T-helper 1 cell (primary cell): ENCODE measurements around the gene PLEKHF1.

ENCODE experiments used
- DNase-seq, 5 donors: peaks; one replicate each; pipeline ENCODE4 v3.0.0-alpha.2; 2012 to 2020

PLEKHF1 gene

DNA sequence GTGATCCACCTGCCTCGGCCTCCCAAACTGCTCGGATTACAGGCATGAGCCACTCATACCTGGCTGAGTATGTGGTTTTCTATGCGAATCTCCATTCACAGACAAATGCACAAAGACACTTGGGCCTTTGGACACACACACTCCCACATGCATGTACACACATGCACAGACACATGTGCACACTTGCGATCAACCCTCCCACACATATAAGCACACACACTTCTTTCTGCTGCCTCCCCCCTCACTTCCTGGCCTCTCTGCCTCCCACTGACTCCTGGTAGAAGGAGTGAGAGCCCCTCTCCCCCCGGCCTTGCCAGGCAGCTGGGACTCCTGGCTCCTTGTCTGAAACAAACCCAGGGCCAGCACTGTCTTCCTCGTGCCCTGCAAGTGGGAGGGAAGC lies 29.3 kb upstream of the PLEKHF1 start:
- no peak for DNase-seq

DNA sequence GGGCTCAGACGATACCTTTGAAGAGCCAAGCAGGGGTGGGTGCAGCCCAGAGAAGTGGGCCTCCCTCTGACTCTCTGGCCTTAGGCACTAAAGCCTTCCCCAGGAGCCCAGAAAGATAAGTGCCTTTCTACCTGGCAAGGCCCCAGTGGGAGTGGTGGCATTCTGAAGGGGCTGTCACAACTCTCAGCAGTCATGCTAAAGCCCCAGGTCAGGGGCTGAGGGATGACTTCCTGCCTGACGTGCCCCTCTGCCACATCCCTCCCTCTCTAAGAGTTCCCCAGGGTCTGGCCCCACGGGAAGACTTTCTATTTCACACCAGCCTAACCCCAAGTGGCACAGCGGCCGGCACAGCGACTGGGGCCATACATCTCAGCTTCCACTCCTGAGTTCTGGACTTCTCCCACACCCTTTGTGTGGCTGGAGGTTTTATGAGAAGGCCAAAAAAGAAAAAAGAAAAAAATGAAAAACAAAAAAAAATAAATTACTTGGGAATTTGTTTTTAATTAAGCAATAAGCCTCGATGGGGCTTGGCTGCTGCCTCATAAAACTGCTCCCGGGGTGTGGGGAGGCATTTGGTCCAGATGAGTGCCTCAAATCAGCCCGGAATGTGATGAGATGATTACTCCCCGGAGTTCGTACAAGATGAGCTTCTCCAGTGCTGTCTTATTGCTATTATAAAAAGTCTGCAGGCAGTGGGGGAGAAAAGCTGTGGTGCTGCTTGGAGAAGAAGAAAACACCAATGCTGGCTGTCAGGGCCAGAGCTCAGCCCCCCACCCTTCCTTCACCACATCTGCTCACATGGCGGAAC lies 28.5 kb upstream of the PLEKHF1 start:
- no peak for DNase-seq

DNA sequence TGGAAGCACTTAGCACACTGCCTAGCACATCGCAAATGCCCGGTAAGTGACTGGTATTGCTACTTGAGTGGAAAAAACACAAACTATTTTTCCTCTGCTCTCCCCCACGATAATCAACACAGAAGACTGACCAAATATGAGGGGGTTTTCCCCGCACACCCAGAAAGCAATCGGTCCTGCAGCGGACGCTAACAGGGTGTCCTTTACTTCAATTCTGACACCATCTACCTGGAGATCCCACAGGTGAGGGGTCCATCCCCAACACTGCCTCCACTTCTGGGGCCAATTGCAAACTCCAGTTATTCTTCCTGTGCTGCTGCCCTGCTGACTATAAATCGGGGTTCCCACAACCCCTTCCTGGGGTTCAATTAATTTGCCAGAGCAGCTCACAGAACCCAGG lies 26.2 kb upstream of the PLEKHF1 start:
- no peak for DNase-seq

DNA sequence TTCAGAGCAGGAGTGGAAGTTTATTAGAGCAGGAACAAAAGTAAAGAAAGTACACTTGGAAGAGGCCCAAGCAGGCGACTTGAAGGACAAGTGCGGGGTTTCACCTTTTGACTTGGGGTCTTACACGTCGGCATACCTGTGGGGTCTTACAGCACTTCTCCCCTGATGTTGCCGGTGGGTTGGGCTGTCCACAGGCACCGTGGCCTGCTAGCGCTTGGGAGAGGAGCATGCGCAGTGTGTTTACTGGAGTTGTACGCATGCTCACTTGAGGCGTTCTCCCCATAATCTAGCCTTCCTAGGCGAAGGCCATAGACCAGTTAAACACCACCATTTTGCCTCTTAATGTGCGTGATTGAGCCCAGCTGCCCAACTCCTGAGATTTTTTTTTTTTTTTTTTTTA lies 25.0 kb upstream of the PLEKHF1 start:
- no peak for DNase-seq

DNA sequence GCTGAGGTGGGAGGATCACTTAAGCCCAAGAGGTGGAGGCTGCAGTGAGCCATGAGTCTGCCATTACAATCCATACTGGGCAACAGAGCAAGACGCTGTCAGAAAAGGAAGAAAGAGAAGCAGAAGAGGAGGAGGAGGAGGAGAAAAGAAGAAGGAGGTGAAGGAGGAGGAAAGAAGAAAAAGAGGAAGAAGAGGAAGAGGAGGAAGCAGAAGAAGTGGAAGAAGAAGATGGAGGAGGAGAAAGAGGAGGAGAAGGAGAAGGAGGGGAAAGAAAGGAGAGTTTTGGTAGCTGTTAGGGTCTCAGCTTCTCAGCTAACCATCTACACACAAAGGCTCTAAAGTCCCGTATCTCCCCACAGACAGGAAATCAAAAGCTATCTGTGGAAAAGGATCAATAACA lies 23.7 kb upstream of the PLEKHF1 start:
- no peak for DNase-seq

DNA sequence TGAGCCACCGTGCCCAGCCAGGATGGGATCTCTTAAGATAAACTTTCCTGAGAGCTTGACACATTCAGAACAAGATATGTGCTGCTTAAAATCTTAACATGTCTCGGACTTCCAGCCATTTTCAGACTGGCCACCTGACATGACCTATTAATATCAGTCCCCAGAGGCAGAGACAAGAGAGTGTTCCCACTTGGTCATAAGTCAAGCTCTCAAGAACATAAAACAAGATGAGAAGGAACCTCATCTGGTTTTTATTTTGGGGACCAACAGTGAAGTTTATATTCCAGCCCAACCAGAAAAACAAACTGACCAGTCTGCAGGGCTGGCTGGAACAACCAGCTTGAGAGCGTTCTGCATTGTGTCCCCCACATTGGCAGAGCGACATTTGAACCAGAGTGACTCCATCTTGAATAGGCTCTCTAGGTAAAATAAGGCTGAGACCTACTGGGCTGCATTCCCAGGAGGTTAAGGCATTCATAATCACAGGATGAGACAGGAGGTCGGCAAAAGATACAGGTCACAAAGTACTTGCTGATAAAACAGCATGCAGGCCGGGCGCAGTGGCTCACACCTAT lies 21.8 kb upstream of the PLEKHF1 start:
- no peak for DNase-seq

DNA sequence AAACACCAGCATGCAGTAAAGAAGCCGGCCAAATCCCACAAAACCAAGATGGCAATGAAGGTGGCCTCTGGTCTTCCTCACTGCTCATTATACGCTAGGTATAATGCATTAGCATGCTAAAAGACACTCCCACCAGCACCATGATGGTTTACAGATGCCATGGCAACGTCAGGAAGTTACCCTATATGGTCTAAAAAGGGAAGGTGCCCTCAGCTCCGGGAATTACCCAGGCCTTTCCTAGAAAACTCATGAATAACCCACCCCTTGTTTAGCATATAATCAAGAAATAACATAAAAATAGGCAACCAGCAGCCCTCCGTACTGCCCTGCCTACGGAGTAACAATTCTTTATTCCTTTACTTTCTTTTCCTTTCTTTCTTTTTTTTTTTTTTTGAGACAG lies 21.1 kb upstream of the PLEKHF1 start:
- no peak for DNase-seq

DNA sequence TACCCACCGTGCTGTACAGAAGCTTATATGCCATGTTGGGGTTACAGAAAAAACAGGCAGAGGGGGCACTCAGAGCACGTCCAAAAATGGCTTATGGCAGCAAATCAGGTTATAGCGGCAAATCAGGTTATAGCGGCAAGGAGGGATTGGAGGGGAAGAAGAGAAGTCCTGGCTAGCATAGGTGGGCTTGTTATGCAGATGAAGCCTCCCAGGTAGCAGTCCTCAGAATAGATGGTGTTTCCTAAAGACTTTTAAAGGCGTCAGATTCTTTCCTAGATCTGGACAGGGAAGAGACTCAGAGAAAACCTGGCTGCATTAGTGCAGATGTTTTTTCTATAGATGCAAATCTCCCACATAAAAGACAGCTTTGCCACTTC lies 19.8 kb upstream of the PLEKHF1 start:
- no peak for DNase-seq

DNA sequence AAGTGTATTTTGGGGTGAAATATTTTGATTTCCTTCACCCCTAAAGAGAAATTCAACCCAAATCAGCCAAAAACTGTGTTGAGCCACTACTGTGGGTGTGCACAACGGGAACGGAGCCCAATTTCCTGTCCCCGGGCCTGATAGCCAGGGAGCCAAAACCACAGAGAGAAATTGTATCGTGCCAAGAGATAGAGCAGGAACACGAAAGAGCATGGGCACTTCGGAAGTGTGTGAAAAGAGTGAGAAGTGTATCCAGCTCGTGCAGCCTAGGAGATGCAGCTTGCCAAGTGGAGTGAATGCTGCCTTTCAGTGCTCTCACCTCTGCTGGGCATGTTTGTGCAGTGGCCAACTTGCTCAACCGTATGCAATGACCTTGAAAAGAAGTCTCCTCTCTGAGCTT lies 19.4 kb upstream of the PLEKHF1 start:
- no peak for DNase-seq

DNA sequence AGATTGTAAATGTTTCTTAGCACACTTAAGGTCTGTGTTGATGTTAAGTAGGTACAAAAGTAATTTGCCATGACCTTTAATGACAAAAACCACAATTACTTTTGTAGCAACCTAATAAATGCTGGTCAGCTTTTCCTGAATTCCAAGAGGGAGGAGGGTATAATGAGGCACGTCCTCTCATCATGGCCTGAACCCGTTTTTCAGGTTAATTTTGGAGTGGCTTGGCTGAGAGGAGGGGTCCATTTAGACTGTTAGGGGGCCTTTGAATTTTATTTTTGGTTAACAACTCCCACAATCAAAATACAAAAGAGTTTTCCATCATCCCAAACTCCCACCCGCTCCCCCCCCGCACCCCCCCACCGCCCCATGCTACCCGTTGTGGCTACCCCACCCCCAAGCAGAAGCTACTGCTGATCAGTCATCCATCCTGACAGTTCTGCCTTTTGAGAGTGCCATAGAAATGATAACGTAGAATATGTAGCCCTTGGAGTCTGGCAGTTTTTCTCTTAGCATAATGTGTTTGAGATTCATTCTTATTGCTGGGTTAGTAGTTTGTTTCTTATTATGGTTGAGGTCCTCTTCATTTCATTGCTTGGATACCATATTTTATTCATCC lies 14.4 kb upstream of the PLEKHF1 start:
- DNase-seq: no peak

DNA sequence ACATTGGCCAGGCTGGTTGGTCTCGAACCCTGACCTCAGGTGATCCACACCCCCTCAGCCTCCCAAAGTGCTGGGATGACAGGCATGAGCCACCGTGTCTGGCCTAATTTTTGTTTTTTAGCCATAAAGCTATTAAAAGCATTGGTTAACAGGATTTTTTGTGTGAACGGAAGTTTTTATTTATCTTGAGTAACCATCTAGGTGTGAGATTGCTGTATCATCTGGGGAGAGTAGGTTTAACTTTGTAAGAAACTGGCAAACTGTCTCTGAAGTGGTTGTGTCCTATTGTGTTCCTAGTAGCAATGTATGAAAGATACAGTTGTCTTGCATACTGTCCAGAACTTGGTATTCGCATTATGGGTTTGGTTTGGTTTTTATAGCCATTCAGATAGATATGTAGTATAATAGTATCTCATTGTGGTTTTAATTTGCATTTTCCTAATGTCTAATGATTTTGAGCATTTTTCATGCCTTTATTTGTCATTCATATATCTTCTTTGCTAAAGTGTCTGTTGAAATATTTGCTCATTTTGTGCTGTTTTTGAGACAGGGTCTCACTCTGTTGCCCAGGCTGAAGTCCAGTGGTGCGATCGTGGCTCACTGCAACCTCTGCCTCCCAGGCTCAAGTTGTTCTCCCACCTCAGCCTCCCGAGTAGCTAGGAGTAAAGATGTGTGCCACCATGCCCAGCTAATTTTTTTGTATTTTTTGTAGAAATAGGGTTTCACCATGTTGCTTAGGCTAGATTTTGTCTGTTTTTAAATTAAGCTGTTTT lies 13.5 kb upstream of the PLEKHF1 start:
- no peak for DNase-seq

DNA sequence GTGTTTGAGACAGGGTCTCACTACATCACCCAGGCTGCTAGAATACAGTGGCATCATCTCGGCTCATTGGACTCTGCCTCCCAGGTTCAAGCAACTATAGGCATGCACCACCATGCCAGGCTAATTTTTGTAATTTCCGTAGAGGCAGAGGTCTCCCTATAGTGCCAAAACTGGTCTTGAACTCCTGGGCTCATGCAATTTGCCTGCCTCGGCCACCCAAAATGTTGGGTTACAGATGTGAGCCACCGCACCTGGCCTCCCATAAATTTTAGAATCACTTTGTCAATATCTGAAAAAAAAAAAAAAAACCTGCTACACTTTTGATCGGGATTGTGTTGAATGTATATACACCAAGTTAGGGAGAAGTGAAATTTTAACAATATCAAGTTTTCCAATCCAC lies 11.9 kb upstream of the PLEKHF1 start:
- DNase-seq: no peak

DNA sequence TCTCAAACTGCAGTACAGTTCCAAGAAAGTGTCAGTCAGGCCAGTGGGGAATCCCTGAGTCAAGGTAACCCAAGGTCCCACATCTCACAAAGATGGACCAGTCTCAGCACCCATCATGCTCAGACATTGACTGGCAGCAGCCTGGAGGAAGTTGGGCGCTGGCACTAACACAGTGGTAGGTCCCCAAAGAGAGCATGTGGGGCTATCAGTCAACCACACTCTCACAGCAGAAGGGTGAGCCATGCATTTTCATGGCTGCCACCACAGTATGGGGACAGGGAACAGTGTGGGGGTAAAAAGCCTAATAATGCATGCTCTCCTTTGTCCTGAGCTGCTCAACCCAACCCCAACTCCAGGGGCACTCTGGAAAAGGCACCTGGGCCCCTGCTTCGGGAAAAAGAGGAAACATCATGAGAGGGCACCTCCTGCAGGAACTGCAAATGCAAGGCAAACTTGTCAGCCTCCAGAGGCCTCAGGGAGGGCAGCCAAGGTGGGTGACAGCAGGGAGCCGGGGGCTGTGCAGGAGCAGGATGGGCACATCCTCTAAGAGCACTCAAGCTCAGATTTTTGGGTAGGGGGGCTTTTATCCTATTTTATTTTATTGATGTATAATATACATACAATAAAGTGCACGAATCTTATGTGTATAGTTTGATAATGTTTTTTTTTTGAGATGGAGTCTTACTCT lies 9.5 kb upstream of the PLEKHF1 start:
- no peak for DNase-seq

DNA sequence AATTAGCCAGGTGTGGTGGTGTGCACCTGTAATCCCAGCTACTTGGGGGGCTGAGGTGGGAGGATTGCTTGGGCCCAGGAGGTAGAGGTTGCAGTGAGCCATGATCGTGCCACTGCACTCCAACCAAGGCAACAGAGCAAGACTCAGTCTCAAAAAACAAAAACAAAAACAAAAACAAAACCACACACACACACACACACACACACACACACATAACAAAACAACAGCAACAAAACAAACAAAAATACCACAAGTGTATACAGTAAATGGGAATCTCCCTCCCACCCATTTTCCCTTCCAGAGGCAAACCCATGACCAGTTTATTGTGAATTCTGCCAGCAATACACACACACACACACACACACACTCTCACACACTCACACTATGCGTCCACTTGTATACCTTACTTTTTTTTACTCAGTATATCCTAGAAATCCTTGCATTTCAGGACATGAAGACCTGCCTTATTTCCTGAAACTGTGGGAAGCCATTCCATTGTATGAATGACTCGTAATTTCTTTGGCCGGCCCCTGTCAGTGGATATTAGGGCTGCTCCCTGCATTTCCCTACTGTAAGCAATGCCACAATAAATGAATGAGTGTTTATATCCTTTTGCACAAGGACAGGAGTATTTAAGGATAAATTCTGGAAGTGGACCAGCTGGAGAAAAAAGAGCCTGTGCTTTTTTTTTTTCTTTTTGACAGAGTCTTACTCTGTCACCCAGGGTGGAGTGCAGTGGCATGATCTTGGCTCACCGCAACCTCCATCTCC lies 6.9 kb upstream of the PLEKHF1 start:
- DNase-seq: no peak

DNA sequence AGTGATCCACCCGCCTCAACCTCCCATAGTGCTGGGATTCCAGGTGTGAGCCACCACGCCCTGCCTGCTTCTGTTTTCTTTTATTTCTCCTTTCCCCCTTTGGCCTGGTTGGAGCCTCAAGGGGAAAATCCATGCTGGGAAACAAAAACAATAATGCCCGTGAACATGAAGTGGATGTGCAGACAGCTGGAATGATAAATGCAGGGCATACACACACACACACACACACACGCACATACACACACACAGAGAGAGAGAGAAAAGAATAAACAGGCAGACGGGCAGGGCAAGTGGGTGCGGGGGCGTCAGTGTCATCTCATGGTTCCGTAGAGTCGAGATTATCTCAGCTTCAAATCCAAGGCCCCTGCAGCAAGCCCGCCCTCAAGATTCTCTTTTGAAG lies 4.4 kb upstream of the PLEKHF1 start:
- DNase-seq: no peak

DNA sequence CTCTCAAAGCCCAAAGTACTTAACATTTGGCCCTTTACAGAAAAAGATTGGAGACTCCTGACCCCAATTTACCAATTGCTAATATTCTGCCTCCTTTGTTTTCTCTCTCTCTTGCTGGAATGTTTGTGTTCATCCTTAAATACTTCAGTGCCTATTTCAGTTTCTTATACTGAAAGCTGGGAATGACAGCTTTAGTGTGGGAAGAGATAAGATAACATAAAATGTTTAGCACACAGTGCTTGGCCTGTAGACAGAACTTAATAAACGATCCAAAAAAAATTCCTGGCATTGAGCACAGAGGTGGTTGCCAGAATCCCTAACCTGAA lies 3.0 kb upstream of the PLEKHF1 start:
- DNase-seq: no peak

DNA sequence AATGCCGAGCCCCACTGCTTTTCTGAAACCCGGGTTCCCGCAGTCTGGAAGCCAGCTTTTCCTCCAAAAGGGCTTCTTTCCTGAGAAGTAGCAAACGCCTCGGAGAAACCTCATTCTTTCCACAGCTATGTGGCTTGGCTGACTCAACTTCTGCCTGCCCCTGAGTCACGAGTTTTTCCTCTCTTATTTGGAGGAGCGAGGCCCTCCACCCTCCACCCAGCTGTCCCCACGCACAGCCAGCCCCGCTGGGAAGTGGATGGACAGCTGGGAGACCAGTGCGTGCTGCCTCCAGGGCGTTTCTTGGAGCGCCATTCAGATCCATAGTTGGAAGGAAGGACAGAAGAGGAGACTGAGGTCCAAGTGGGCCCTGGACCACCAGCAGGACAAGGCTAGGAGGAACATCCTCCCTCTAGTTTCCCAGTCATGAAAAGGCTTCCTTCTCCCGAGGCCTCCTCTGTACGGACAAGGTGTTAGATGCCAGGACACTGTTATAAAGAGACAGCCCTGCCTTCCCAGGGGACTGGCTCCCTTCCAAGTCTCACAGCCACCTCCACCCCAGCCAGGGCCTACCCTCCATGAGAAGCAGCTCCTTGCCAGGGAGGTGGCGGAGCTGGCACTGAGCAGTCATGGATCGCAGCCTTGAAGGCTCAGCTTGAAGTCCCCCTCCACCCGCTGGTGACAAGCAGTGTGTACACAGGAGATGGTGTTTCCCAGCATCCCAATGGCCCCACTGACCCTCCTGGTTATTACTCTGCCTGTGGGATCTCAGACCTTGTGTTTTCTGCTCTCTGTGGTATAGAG lies 2.5 kb upstream of the PLEKHF1 start:
- no peak for DNase-seq

DNA sequence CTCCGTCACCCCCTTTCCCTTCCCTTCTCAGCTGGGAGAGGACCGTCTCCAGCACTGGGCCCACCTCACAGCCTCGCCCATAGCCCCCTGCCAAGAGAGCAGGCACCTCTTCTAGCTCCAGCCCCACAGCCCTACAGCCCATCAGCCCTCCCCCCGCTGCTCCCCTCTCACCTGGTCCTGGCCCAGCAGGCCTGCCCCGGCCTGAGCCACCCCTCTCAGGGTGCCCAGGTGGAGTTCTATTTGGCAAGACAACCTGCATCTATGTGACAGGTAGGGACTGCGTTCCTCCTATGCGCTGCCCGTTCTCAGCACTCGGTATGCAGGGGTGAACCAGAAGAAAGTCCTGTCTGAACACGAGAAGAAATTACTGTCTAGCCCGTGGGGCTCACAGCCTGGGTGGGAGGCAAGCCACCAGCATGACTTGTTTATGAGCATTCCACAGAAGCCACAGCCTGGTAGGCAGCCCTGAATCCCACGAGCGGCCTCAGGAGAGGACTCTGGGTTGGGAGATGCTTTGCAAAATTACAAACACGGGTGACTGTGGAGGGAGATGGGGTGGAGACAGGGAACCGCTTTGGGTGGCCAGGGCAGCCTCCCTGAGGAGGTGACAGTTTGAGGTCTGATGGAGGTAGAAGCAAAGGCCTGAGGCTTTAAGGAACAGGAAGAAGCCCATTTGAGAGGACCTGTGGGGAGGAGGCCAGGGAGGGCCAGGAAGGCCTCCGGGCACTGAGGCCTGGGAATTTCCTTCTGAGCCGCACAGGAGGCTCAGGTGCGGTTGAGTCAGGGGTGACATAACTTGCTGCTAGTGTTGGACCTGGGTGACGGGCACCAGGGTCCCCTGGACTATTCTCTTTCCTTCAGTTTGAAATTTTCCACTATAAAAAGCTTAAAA lies 1.2 kb upstream of the PLEKHF1 start:
- DNase-seq: no peak

DNA sequence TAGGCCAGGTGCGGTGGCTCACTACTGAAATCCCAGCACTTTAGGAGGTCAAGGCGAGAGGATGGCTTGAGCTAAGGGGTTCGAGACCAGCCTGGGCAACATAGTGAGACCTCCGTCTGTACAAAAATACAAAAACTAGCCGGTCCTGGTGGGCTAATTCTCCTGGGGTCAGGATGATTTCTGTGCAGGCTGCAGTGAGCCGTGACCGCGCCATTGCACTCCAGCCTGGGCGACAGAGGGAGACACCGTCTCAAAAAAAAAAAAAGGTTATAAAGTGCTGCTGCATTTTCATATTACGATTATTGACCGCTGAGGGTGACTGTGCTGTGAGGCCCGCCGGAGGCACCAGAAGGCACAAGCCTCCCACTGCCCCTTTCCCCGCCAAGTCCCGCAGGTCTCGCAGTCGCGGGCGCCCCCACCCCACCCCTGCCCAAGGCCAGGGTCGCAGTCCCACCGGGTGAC lies 477 bp upstream of the PLEKHF1 start:
- no peak for DNase-seq

DNA sequence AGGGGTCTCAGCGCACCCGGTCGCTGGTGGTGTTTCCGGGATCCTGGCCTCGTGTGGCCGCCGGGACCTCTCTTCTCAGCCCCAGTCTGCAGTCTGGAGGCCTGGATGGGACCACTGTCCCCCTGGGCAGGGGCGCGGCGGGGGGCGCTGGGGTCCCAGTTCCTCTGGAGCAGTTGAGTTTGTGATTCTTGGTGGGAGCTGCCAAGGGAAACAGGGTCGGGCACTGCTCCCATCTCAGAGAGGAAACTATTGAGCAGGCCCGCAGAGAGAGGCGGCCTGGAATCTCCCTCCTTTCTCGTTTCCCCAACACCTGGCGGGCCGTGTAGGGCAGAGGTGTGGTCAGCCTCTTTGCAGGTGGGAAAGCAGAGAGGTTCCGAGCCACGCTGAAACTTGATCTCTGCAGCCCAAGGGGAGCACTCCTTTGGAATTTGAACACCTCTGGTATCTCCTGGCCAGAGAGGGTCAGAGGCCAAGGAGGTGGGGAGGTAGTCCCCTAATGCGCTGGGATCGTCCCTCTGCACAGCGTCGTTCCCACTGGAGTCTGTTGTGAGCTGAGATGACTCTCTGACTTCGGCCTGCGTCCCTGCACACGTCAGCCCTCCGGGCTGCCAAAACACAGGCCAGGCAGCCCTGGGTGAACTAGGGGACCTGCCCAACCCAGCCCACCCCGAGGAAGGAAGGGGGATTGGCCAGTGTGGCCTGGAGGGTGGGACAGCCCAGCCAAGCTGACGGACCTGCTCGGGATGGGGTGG lies 741 bp downstream of the PLEKHF1 start:
- no peak for DNase-seq
